ENCODE measurements around the gene UST. TPM values are rescaled to one million over a fixed set of nuclear protein-coding genes. Genes with fewer than 3 reads are reported as not detected.

The UST gene
- 27.1 and 36.1 TPM in 2 replicates for total RNA-seq (ENCODE audit: low replicate concordance)

- H3K4me3 ChIP-seq (ENCODE audit: low read depth, low read length), result peak within 1 kb of the TSS; percentile 88
- TF ChIP-seq, protein P1, sequence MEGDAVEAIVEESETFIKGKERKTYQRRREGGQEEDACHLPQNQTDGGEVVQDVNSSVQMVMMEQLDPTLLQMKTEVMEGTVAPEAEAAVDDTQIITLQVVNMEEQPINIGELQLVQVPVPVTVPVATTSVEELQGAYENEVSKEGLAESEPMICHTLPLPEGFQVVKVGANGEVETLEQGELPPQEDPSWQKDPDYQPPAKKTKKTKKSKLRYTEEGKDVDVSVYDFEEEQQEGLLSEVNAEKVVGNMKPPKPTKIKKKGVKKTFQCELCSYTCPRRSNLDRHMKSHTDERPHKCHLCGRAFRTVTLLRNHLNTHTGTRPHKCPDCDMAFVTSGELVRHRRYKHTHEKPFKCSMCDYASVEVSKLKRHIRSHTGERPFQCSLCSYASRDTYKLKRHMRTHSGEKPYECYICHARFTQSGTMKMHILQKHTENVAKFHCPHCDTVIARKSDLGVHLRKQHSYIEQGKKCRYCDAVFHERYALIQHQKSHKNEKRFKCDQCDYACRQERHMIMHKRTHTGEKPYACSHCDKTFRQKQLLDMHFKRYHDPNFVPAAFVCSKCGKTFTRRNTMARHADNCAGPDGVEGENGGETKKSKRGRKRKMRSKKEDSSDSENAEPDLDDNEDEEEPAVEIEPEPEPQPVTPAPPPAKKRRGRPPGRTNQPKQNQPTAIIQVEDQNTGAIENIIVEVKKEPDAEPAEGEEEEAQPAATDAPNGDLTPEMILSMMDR (IDR thresholded peaks at IDR 0.05; ENCODE audit: insufficient read depth, low read length), result peak; percentile 57
- DNase-seq (ENCODE audit: low read depth), result peak; percentile 97
Measured at GRCh38 chr6:148746363-148747144, at the start of gene UST. Gene UST (plus strand): TSS chr6:148747030. CDS start chr6:148747431, 401 bp downstream.

- H3K4me3 ChIP-seq (ENCODE audit: low read depth, low read length), result no peak overlapping the region
- DNase-seq (ENCODE audit: low read depth), result no peak
- TF ChIP-seq, protein P1 (IDR thresholded peaks at IDR 0.05; ENCODE audit: insufficient read depth, low read length), result no peak
Measured at GRCh38 chr6:148697895-148698440, 48.9 kb upstream of the UST start.

- no peak overlapping the region for H3K4me3 ChIP-seq (ENCODE audit: low read depth, low read length)
- no peak for DNase-seq (ENCODE audit: low read depth)
- TF ChIP-seq, protein P1 (IDR thresholded peaks at IDR 0.05; ENCODE audit: insufficient read depth, low read length), result no peak
Measured at GRCh38 chr6:148698671-148699180, 48.1 kb upstream of the UST start.

DNA sequence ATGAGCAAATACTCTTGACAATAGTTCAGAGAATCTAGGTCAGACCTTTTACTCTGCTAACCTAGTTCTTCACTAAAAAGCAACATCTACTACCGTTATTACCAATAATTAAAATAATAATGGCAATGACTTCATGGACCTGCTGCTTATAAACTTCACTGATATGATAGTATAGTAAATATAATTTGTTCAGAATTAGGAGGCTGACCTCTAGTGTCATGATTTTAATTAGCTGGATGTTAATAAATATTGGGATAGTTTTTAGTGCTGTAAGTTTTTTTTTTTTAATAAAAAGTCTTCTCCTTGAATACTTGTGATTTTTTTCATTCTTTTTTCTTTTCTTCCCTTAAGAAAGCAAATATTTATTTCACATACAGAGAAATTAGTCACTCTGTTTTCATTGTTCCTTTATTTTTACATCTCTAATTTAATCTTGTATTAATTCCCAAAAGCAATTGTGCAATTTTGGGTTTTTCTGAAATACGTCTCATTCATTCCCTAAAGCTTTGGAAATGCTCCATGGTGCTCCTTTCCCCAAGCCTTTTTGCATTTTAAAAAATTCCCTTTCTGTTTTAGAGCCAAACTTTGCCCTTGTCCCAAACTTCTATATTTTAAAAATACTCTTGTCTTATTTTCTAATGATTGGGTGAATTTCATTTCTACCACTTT lies 46.6 kb upstream of the UST start:
- DNase-seq (ENCODE audit: low read depth), result peak; percentile 87
- TF ChIP-seq, protein P1 (IDR thresholded peaks at IDR 0.05; ENCODE audit: insufficient read depth, low read length), result no peak
- H3K4me3 ChIP-seq (ENCODE audit: low read depth, low read length), result no peak overlapping the region

DNA sequence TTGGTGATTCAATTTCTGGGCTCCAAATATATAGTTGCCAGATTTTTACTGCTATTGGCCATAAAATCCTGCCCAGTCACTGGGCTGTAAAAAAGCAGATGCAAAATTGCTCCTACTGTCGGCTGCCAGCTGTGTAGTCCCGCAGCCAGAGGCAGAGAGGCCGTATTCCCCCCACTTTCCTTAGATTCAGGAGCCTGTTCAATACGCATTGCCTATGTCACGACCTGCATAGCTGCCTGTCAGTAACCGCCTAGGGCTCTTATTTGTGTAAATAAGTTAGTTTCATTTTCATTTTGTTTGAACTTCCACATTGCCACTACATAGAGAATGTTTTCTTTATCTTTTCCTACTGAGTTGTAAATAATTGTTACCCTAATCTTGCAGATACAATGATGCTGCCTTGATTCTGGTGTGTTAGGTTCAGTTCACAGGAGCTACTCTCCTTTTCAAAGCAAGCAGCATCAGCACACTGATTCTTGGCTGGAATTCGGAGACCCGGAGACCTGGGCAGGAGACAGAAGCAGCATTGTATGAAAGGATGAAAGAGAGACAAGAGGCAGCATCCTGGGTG lies 46.0 kb upstream of the UST start:
- TF ChIP-seq, protein P1 (IDR thresholded peaks at IDR 0.05; ENCODE audit: insufficient read depth, low read length), result peak; percentile 2
- peak; percentile 78 for DNase-seq (ENCODE audit: low read depth)
- peak overlapping the region; percentile 53 for H3K4me3 ChIP-seq (ENCODE audit: low read depth, low read length)

DNA sequence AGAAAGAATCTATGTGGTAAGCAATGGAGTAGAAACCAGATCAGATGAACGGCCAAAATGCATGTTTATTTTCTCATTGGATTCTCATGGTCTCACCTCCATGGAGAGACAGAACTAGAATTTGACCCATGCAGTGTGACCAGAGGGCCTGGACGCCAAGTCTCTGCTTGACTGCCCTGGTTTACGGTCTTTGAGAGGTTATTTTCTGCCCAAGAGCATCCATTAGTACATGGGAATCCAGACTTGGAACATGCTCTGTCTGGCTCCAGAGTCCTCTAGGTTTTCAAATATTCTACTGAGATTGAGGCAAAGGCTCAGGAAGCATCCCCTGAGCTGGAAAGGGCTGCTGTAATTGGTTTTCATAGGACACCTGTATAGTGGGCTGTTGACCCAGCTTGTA lies 45.5 kb upstream of the UST start:
- H3K4me3 ChIP-seq (ENCODE audit: low read depth, low read length), result peak overlapping the region; percentile 53
- TF ChIP-seq, protein P1 (IDR thresholded peaks at IDR 0.05; ENCODE audit: insufficient read depth, low read length), result no peak
- no peak for DNase-seq (ENCODE audit: low read depth)

Measured in fibroblast of the aortic adventitia (primary cell).